ENCODE data around the gene LPP. TPM values are rescaled to one million over a fixed set of nuclear protein-coding genes. Genes with fewer than 3 reads are reported as not detected.

The LPP gene
- total and polyA plus RNA-seq, 8 donors = 4.9 to 84.4 (median 45.9) TPM

DNA sequence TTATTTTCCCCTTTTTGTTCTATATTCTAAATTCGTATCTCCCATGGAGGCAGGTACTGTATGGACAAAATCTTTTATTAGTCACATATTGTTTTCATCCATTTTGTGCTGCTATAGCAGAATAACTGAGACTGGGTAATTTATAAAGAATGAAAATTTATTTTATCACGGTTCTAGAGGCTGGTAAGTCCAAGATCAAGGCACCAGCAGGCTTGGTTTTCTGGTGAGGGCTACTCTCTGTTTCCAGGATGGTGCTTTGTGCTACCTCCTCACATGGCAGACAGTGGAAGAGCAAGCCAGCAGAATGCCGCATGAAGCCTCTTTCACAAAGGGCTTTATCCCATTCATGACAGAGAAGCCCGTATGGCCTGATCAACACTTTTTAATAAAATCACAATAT, 595.9 kb downstream of the LPP start:
- WGBS, 2 donors = 81 to 98% methylated on average over 4 of the region's 4 CpGs
- Histone ChIP-seq H3K27me3 (no peaks in the 10 kb centered on the region), H3K36me3 (no peaks in the 10 kb centered on the region), H3K4me1 (peaks cover 7 to 13% (median 9%) of the 10 kb centered on the region in 3 donors), H3K9me3 (no peaks in the 10 kb centered on the region), H3K27ac (no peak overlapping the region), H3K4me3 (no peak overlapping the region)
- FAIRE-seq (no peak), ATAC-seq (no peak), DNase-seq (no peak)
- intact Hi-C loops (cut with DNase I) = no loop called here
- TF ChIP-seq, protein P1, sequence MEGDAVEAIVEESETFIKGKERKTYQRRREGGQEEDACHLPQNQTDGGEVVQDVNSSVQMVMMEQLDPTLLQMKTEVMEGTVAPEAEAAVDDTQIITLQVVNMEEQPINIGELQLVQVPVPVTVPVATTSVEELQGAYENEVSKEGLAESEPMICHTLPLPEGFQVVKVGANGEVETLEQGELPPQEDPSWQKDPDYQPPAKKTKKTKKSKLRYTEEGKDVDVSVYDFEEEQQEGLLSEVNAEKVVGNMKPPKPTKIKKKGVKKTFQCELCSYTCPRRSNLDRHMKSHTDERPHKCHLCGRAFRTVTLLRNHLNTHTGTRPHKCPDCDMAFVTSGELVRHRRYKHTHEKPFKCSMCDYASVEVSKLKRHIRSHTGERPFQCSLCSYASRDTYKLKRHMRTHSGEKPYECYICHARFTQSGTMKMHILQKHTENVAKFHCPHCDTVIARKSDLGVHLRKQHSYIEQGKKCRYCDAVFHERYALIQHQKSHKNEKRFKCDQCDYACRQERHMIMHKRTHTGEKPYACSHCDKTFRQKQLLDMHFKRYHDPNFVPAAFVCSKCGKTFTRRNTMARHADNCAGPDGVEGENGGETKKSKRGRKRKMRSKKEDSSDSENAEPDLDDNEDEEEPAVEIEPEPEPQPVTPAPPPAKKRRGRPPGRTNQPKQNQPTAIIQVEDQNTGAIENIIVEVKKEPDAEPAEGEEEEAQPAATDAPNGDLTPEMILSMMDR (IDR thresholded peaks at IDR 0.05) = no peak

DNA sequence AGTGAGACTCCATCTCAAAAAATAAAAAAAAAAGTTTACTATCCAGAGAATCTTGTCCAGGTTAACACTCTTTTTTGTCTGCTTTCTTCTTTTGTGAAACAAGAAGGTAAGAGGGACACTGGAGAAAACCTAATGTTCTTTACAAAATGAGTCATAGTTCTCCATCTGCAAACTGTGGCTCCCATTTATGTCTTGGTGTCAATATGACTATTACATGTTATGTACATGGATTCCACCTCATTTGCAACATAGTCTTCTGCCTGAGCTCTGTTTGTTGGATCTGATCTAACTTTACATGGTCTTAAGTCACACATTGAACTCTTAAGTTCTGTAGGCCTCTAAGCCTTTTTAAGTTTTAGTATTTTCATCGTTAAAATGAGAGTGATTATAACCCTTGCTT, 596.7 kb downstream of the LPP start:
- H3K4me3 ChIP-seq = no peak overlapping the region
- TF ChIP-seq, protein P1 (IDR thresholded peaks at IDR 0.05) = no peak
- H3K27me3 ChIP-seq = no peaks in the 10 kb centered on the region
- intact Hi-C loops (cut with DNase I) = no loop called here
- ATAC-seq (no peak), DNase-seq (no peak), FAIRE-seq (no peak)
- H3K27ac ChIP-seq = no peak overlapping the region
- no peaks in the 10 kb centered on the region for H3K36me3 ChIP-seq
- peaks cover 7 to 13% (median 9%) of the 10 kb centered on the region in 3 donors for H3K4me1 ChIP-seq
- H3K9me3 ChIP-seq = no peaks in the 10 kb centered on the region
- WGBS, 2 donors = 72 to 81% methylated on average over 1 of the region's 1 CpG

DNA sequence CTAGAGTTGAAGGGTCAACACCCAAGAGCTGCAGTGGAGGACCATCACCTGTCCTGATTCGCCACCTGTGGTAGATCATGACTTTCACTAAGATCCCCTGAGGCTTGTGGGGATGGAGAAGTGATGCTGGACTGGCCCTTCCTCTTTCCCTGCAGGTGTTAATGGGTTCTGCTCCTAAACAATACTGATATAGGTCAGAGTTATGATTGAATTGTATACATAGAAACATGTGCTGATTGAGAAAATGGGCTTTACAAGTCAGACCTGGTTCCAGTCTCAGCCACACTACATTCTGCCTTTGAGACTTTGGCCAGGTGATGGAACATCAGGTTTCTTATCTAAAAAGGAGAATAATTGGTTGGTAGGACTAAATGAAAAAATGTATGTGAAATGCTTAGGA, 598.9 kb downstream of the LPP start:
- no peak for FAIRE-seq

DNA sequence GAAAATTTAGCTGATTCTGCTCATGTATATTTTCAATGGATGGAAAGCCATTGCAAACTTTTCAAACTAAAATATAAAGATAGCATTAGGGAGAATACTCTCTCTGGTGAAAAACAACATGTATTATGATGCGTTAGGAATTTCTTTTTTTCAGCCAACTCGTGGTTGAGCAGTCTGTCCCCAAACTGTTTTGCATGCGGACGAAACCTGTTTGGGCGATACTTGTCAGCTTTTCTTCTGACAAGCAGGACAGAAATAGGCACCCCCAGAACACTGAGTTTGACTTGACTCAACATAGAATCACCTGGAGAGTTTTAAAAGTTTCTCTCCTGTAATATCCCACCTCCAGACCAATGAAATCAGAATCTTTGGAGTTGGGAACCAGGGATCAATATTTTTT, 600.3 kb downstream of the LPP start:
- no peaks in the 10 kb centered on the region for H3K36me3 ChIP-seq
- no peaks in the 10 kb centered on the region for H3K9me3 ChIP-seq
- WGBS, 2 donors = 93% methylated on average over 5 of the region's 5 CpGs

More for the DNA sequence above, 598.9 kb downstream of the LPP start:
- no peaks in the 10 kb centered on the region for H3K36me3 ChIP-seq
- H3K9me3 ChIP-seq = no peaks in the 10 kb centered on the region
- 96 to 98% methylated on average over 1 of the region's 1 CpG for WGBS, 2 donors
- H3K4me1 ChIP-seq = peaks cover 5 to 8% (median 7%) of the 10 kb centered on the region in 3 donors
- intact Hi-C loops (cut with DNase I) = no loop called here
- TF ChIP-seq, protein P1 (IDR thresholded peaks at IDR 0.05) = no peak
- no peak overlapping the region for H3K27ac ChIP-seq
- no peaks in the 10 kb centered on the region for H3K27me3 ChIP-seq
- ATAC-seq (no peak), DNase-seq (no peak)
- no peak overlapping the region for H3K4me3 ChIP-seq

DNA sequence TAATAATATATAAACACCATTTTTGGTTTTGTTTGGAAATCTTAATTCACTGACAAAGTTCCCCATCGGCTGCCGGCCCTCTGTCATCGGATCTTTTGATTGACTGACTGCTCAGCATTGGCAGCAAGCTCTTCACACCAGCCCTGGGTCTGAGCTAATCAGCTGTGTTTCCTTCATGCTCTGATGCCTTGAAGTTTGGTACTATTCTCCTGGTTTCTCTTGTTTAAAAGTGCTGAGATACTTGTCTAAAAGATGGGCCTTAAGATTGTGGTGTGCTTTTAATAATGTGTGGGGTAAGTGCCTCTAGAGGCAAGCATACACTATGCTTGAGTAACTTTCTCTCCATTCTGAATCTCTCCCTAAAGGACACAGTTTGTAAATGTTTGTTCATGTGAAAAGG, 602.3 kb downstream of the LPP start:
- FAIRE-seq (no peak), ATAC-seq (no peak), DNase-seq (no peak)
- Histone ChIP-seq H3K27ac (no peak overlapping the region), H3K4me1 (peaks cover 1 to 4% (median 2%) of the 10 kb centered on the region in 3 donors), H3K36me3 (no peaks in the 10 kb centered on the region), H3K9me3 (no peaks in the 10 kb centered on the region), H3K27me3 (no peaks in the 10 kb centered on the region), H3K4me3 (no peak overlapping the region)
- whole genome bisulfite sequencing, 2 donors = 95 to 96% methylated on average over 3 of the region's 3 CpGs
- intact Hi-C loops (cut with DNase I) = no loop called here
- TF ChIP-seq, protein P1 (IDR thresholded peaks at IDR 0.05) = no peak

More for the DNA sequence above, 600.3 kb downstream of the LPP start:
- H3K4me1 ChIP-seq = peaks cover 5 to 8% (median 7%) of the 10 kb centered on the region in 3 donors
- ATAC-seq (no peak), DNase-seq (no peak), FAIRE-seq (no peak)
- H3K27ac ChIP-seq = no peak overlapping the region
- no peak overlapping the region for H3K4me3 ChIP-seq
- intact Hi-C loops (cut with DNase I) = no loop called here
- H3K27me3 ChIP-seq = no peaks in the 10 kb centered on the region
- TF ChIP-seq, protein P1 (IDR thresholded peaks at IDR 0.05) = no peak
